ENCODE data around the gene RAP1GAP. TPM values are rescaled to one million over a fixed set of nuclear protein-coding genes. Genes with fewer than 3 reads are reported as not detected.

RAP1GAP gene
- total RNA-seq, 1 experiment from 2014 or later = 7.2 TPM

DNA sequence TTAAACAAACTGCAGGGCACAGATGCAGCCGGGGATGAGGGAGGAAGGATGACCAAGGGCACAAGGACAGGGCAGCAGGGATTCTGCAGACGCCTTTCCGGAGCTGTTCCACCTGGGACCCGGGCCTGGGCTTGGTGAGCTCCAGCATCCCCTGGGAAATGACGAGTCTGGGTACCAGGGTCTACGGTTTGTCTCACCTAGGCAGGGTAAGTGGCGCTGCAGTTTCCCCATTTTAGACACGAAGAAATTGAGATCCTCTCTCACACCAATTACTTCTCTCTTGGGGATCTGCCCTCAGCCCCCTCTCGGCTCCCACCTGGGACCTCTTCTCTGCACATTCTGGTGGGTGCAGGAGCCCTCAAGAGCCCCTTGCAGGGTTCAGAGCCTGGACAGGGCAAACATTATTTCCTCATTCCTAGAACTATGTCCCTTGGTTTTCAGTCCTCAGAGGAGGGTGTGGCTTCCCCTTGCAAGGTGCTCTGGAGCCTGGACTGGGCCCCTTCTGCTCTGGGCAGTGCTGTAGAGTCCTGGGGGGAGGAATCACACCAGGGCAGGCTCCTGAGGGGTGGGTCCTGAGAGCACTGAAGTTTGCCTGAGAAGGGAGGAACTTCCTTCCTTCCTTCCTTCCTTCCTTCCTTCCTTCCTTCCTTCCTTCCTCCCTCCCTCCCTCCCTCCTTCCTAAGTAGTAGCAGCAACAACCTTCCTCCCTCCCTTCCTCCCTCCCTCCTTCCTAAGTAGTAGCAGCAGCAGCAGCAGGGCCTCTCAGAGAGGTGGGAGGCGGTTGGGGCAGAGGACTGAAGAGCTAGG, 16.0 kb downstream of the RAP1GAP start:
- no peaks in the 10 kb centered on the region for H3K36me3 ChIP-seq (ENCODE audit: control insufficient read depth, insufficient read depth, low read length)
- H3K27ac Mint-ChIP-seq (ENCODE audit: unreplicated experiment) = no peak overlapping the region
- TF ChIP-seq, protein P1, sequence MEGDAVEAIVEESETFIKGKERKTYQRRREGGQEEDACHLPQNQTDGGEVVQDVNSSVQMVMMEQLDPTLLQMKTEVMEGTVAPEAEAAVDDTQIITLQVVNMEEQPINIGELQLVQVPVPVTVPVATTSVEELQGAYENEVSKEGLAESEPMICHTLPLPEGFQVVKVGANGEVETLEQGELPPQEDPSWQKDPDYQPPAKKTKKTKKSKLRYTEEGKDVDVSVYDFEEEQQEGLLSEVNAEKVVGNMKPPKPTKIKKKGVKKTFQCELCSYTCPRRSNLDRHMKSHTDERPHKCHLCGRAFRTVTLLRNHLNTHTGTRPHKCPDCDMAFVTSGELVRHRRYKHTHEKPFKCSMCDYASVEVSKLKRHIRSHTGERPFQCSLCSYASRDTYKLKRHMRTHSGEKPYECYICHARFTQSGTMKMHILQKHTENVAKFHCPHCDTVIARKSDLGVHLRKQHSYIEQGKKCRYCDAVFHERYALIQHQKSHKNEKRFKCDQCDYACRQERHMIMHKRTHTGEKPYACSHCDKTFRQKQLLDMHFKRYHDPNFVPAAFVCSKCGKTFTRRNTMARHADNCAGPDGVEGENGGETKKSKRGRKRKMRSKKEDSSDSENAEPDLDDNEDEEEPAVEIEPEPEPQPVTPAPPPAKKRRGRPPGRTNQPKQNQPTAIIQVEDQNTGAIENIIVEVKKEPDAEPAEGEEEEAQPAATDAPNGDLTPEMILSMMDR (IDR thresholded peaks at IDR 0.05; ENCODE audit: insufficient read depth in 1 of 2, low read depth in 1 of 2, low read length in 1 of 2, severe bottlenecking in 1 of 2, unreplicated experiment in 1 of 2) = no peak
- intact Hi-C loops (cut with micrococcal nuclease; ENCODE audit: unreplicated experiment) = loop anchor here (10.0 kb wide), 1 partner anchor 118 kb away; no protein-coding TSS in a partner anchor
- H3K9me3 Mint-ChIP-seq (ENCODE audit: unreplicated experiment) = no peaks in the 10 kb centered on the region
- ChIA-PET POLR2A (interaction anchor here (0.6 kb wide), 1 partner anchor 150 kb away, joined by 5 read pairs; no protein-coding TSS in a partner anchor), CTCF (no interaction called here)
- H3K4me3 ChIP-seq (ENCODE audit: low read depth, low read length) = no peak overlapping the region
- peaks cover 10% of the 10 kb centered on the region for H3K4me1 Mint-ChIP-seq (ENCODE audit: low read depth, unreplicated experiment)
- peak overlapping the region; percentile 62 for H3K4me3 Mint-ChIP-seq (ENCODE audit: unreplicated experiment)
- no peaks in the 10 kb centered on the region for H3K36me3 Mint-ChIP-seq (ENCODE audit: insufficient read depth, unreplicated experiment)
- no peaks in the 10 kb centered on the region for H3K27me3 Mint-ChIP-seq (ENCODE audit: insufficient read depth, unreplicated experiment)
- no TSS peak for BruUV-seq (replicated peaks)
- no peaks in the 10 kb centered on the region for H3K9me3 ChIP-seq
- H3K4me1 ChIP-seq = peaks cover 7% of the 10 kb centered on the region; the same call in 1 of the 2 replicates
- DNase-seq = no peak
- no peaks in the 10 kb centered on the region; the same call in 1 of the 2 replicates for H3K27me3 ChIP-seq (replicated peaks; ENCODE audit: control insufficient read depth, insufficient read depth, low read length)

DNA sequence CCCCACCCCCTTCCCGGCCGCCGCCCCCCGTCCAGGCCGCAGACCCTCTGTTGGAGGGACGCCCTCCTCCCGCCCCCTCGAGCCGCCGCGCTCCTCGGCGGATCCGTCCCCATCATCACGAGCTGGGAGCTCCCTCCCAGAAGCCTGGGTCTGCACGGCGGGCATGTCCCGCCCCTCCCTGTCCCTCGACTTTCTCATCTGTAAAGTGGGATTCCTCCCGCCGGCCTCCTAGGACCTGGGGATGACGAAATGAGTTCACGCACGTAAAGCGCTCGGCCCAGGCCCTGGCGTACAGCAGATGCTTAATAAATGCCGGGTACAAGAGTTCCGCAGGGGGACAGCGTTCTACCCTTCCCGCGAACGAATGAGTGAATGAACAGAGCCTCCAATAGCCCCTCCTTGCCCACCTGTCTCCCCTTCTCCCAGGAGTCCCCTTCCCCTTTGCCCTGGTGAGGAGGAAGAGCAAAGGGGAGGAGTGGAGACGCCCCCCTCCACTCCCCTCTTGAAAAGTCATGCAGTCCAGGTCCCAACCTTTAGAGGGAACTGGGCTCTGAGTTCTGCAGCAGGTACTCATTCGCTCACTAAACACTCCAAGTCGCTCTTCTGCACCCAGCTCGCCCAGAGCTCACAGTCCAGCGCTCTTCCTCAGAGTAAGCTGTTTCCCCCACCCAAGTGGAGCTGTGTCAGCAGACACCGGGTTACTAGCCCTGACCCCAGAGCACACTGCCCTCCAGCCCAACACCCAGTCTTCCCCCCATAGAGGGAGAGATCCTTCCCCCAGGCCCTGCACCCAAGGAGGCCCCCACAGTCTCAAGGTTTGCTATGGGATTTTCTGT, 16.8 kb downstream of the RAP1GAP start:
- Histone ChIP-seq H3K9me3 (no peaks in the 10 kb centered on the region), H3K36me3 (ENCODE audit: control insufficient read depth, insufficient read depth, low read length) (no peaks in the 10 kb centered on the region), H3K4me1 (peaks cover 7% of the 10 kb centered on the region; the same call in 1 of the 2 replicates), H3K27me3 (replicated peaks; ENCODE audit: control insufficient read depth, insufficient read depth, low read length) (no peaks in the 10 kb centered on the region; the same call in 1 of the 2 replicates), H3K4me3 (ENCODE audit: low read depth, low read length) (0 out of 2 replicates have a peak overlapping the region, but pooled peaks have one; percentile 15)
- ChIA-PET POLR2A (no interaction called here), CTCF (interaction anchor here (0.6 kb wide), 1 partner anchor 48 kb away, joined by 4 read pairs; no protein-coding TSS in a partner anchor)
- Mint-ChIP-seq H3K9me3 (ENCODE audit: unreplicated experiment) (no peaks in the 10 kb centered on the region), H3K27ac (ENCODE audit: unreplicated experiment) (no peak overlapping the region), H3K36me3 (ENCODE audit: insufficient read depth, unreplicated experiment) (no peaks in the 10 kb centered on the region), H3K4me1 (ENCODE audit: low read depth, unreplicated experiment) (peaks cover 10% of the 10 kb centered on the region), H3K27me3 (ENCODE audit: insufficient read depth, unreplicated experiment) (no peaks in the 10 kb centered on the region), H3K4me3 (ENCODE audit: unreplicated experiment) (peak overlapping the region; percentile 62)
- DNase-seq = no peak
- no TSS peak for BruUV-seq (replicated peaks)
- intact Hi-C loops (cut with micrococcal nuclease; ENCODE audit: unreplicated experiment) = loop anchor here (10.0 kb wide), 1 partner anchor 118 kb away; no protein-coding TSS in a partner anchor
- TF ChIP-seq, protein P1 (IDR thresholded peaks at IDR 0.05; ENCODE audit: insufficient read depth in 1 of 2, low read depth in 1 of 2, low read length in 1 of 2, severe bottlenecking in 1 of 2, unreplicated experiment in 1 of 2) = no peak
